ENCODE data around the gene NCK1. TPM values are rescaled to one million over a fixed set of nuclear protein-coding genes. Genes with fewer than 3 reads are reported as not detected.
"Not testable (repeated sequence)": the region's sequence is repeated elsewhere in the genome, so short reads cannot be mapped to it uniquely, and the experiment has no call there.

Gene NCK1
- total RNA-seq, 1 experiment from 2014 or later = 15.3 TPM

DNA sequence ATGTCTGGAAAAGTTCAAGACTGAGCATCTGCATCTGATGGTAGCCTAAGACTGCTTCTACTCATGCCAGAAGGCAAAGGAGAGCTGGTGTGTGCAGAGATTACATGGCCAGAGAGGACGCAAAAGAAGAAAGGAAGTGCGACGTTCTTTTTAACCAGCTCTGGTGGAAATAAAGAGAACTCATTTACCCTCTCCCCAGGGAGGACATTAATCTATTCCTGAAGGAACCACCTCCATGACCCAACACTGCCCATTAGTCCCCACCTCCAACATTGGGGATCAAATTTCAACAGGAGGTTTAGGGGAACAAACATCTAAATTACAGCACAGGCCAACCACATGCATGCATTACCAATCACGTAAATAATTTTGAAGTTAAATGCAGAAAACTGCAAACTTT lies 1.5 kb upstream of the NCK1 start:
- BruUV-seq (replicated peaks) = no TSS peak
- Histone ChIP-seq H3K27ac (ENCODE audit: low read length) (no peak overlapping the region), H3K9ac (ENCODE audit: low read length) (no peak overlapping the region), H3K4me1 (ENCODE audit: insufficient read depth, low read length) (peaks cover 14% of the 10 kb centered on the region), H3K27me3 (ENCODE audit: low read length) (no peaks in the 10 kb centered on the region), H3F3A (ENCODE audit: low read length, unreplicated experiment) (no peaks in the 10 kb centered on the region), H3K4me3 (ENCODE audit: low read length) (peak overlapping the region; percentile 94), H3K79me2 (ENCODE audit: low read length) (peaks cover 49% of the 10 kb centered on the region), H3K9me3 (ENCODE audit: low read length) (no peaks in the 10 kb centered on the region), H3K36me3 (ENCODE audit: low read depth, low read length) (no peaks in the 10 kb centered on the region), H3K4me2 (ENCODE audit: low read length) (peak overlapping the region; percentile 98), H2AFZ (ENCODE audit: low read length) (no peak overlapping the region), H4K20me1 (ENCODE audit: low read length) (no peaks in the 10 kb centered on the region), H3K9me2 (replicated peaks; ENCODE audit: low read length) (no peaks in the 10 kb centered on the region)
- ChIA-PET POLR2A (ENCODE audit: unreplicated experiment) (no interaction called here), CTCF (no interaction called here)
- ATAC-seq (no peak), DNase-seq (no peak)
- intact Hi-C loops (cut with micrococcal nuclease) = loop anchor here (10.0 kb wide), 1 partner anchor 74 kb away; no protein-coding TSS in a partner anchor
- TF ChIP-seq EZH2phosphoT487 (IDR thresholded peaks at IDR 0.05; ENCODE audit: borderline replicate concordance, low read length) = no peak
- TF ChIP-seq EZH2 (IDR thresholded peaks at IDR 0.05; ENCODE audit: low read length, unreplicated experiment) = no peak
- TF ChIP-seq, protein P1, sequence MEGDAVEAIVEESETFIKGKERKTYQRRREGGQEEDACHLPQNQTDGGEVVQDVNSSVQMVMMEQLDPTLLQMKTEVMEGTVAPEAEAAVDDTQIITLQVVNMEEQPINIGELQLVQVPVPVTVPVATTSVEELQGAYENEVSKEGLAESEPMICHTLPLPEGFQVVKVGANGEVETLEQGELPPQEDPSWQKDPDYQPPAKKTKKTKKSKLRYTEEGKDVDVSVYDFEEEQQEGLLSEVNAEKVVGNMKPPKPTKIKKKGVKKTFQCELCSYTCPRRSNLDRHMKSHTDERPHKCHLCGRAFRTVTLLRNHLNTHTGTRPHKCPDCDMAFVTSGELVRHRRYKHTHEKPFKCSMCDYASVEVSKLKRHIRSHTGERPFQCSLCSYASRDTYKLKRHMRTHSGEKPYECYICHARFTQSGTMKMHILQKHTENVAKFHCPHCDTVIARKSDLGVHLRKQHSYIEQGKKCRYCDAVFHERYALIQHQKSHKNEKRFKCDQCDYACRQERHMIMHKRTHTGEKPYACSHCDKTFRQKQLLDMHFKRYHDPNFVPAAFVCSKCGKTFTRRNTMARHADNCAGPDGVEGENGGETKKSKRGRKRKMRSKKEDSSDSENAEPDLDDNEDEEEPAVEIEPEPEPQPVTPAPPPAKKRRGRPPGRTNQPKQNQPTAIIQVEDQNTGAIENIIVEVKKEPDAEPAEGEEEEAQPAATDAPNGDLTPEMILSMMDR (conservative IDR thresholded peaks at IDR 0.05; ENCODE audit: low read depth, low read length) = no peak

DNA sequence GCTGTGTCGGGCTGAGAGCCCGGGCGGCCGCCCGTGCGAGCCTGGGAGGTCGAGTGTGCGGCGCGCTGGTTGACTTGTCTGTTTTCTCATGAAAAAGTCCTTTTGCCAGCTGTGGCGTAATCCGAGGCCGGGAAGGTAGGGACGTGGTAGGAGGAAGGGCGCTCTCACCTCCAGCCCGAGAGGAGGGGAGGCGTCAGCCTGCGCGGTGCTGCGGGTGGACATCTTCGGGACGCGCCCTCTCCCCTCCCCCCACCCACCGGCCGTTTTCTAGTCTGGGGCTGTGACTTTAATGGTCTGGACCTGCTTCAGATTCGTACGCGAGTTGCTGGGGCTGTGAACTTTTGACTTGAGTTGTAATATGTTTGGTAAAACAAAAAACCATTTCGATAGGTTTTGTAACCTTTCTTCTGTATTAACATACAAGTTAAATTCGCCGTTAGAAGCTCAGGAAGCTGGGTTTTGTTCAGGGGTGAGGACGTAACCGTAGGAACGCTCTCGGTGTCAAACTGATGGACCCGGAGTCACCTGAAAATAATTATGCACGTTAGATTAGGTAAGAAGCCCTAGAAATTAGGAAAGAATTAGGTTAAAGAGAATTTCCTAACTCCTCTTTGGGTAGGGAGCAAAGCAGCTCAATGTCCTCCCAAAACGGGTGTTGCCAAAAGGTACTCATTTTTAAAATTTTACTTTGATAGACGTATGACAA lies 762 bp downstream of the NCK1 start:
- peaks cover 67% of the 10 kb centered on the region for H3K79me2 ChIP-seq (ENCODE audit: low read length)
- peak overlapping the region; percentile 91 for H3K9ac ChIP-seq (ENCODE audit: low read length)
- peaks cover 14% of the 10 kb centered on the region for H3K4me1 ChIP-seq (ENCODE audit: insufficient read depth, low read length)
- intact Hi-C loops (cut with micrococcal nuclease) = loop anchor here (1.0 to 10.0 kb wide), 3 partner anchors 44 to 110 kb away; partner anchors contain the start of gene STAG1
- H4K20me1 ChIP-seq (ENCODE audit: low read length) = no peaks in the 10 kb centered on the region
- no peaks in the 10 kb centered on the region for H3K27me3 ChIP-seq (ENCODE audit: low read length)
- H3K36me3 ChIP-seq (ENCODE audit: low read depth, low read length) = no peaks in the 10 kb centered on the region
- H3K9me2 ChIP-seq (replicated peaks; ENCODE audit: low read length) = no peaks in the 10 kb centered on the region
- peak overlapping the region; percentile 94 for H3K4me3 ChIP-seq (ENCODE audit: low read length)
- peak; percentile 37 for ATAC-seq
- no peaks in the 10 kb centered on the region for H3K9me3 ChIP-seq (ENCODE audit: low read length)
- no peaks in the 10 kb centered on the region for H3F3A ChIP-seq (ENCODE audit: low read length, unreplicated experiment)
- DNase-seq = peak; percentile 54
- H3K27ac ChIP-seq (ENCODE audit: low read length) = peak overlapping the region; percentile 76
- POLR2A ChIA-PET (ENCODE audit: unreplicated experiment) = interaction anchor here (0.7 kb wide), 1 partner anchor 110 kb away, joined by 3 read pairs; no protein-coding TSS in a partner anchor
- H3K4me2 ChIP-seq (ENCODE audit: low read length) = peak overlapping the region; percentile 81
- peak overlapping the region; percentile 95 for H2AFZ ChIP-seq (ENCODE audit: low read length)
- TF ChIP-seq EZH2 (IDR thresholded peaks at IDR 0.05; ENCODE audit: low read length, unreplicated experiment) (no peak), EZH2phosphoT487 (IDR thresholded peaks at IDR 0.05; ENCODE audit: borderline replicate concordance, low read length) (no peak)
- TF ChIP-seq, protein P1 (conservative IDR thresholded peaks at IDR 0.05; ENCODE audit: low read depth, low read length) = no peak
- BruUV-seq (replicated peaks) = TSS peak; percentile 75
- CTCF ChIA-PET = interaction anchor here (1.2 kb wide), 1 partner anchor 110 kb away, joined by 5 read pairs; the partner anchor contains the start of gene STAG1

DNA sequence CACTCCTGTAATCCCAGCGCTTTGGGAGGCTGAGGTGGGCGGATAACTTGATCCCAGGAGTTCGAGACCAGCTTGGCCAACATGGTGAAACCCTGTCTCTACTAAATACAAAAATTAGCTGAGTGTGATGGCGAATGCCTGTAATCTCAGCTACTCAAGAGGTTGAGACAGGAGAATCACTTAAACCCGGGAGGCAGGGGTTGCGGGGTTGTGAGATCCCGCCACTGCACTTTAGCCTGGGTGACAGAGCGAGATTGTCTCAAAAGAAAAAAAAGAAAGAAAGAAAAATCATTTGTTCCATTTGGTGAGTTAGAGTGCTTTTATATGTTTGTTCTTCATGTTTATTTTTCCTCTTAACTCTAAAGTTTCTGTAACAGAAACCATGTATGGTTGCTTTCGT lies 7.3 kb downstream of the NCK1 start:
- POLR2A ChIA-PET (ENCODE audit: unreplicated experiment) = no interaction called here
- no TSS peak for BruUV-seq (replicated peaks)
- no peaks in the 10 kb centered on the region for H4K20me1 ChIP-seq (ENCODE audit: low read length)

DNA sequence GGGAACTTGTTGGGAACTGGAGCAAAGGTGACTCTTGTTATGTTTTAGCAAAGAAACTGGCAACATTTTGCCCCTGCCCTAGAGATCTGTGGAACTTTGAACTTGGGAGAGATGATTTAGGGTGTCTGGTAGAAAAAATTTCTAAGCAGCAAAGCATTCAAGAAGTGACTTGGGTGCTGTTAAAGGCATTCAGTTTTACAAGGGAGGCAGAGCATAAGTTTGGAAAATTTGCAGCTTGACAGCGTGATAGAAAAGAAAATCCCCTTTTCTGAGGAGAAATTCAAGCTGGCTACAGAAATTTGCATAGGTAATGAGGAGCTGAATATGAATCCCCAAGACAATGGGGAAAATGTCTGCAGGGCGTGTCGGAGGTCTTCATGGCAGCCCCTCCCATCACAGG lies 10.2 kb downstream of the NCK1 start:
- H3K4me3 ChIP-seq (ENCODE audit: low read length); H3K4me2 ChIP-seq (ENCODE audit: low read length); H3F3A ChIP-seq (ENCODE audit: low read length, unreplicated experiment); BruUV-seq (replicated peaks); ATAC-seq; H3K9ac ChIP-seq (ENCODE audit: low read length); H3K9me3 ChIP-seq (ENCODE audit: low read length); H3K27me3 ChIP-seq (ENCODE audit: low read length); H3K27ac ChIP-seq (ENCODE audit: low read length); POLR2A ChIA-PET (ENCODE audit: unreplicated experiment); H3K9me2 ChIP-seq (replicated peaks; ENCODE audit: low read length); intact Hi-C loops (cut with micrococcal nuclease); DNase-seq; H4K20me1 ChIP-seq (ENCODE audit: low read length); H3K36me3 ChIP-seq (ENCODE audit: low read depth, low read length); H3K4me1 ChIP-seq (ENCODE audit: insufficient read depth, low read length); H2AFZ ChIP-seq (ENCODE audit: low read length): not testable (repeated sequence)
- CTCF ChIA-PET = interaction anchor here (0.6 kb wide), 1 partner anchor 142 kb away, joined by 5 read pairs; no protein-coding TSS in a partner anchor
- H3K79me2 ChIP-seq (ENCODE audit: low read length) = peaks cover 85% of the 10 kb centered on the region

More for the DNA sequence above, 7.3 kb downstream of the NCK1 start:
- H3K36me3 ChIP-seq (ENCODE audit: low read depth, low read length) = peaks cover 3% of the 10 kb centered on the region; the same call in 1 of the 2 replicates
- H3K4me1 ChIP-seq (ENCODE audit: insufficient read depth, low read length) = no peaks in the 10 kb centered on the region
- H3K9ac ChIP-seq (ENCODE audit: low read length) = no peak overlapping the region
- CTCF ChIA-PET = no interaction called here
- ATAC-seq (no peak), DNase-seq (no peak)
- no peak overlapping the region for H2AFZ ChIP-seq (ENCODE audit: low read length)
- H3K9me2 ChIP-seq (replicated peaks; ENCODE audit: low read length) = no peaks in the 10 kb centered on the region
- intact Hi-C loops (cut with micrococcal nuclease) = loop anchor here (1.0 to 10.0 kb wide), 2 partner anchors 22 to 66 kb away; no protein-coding TSS in a partner anchor
- H3F3A ChIP-seq (ENCODE audit: low read length, unreplicated experiment) = no peaks in the 10 kb centered on the region
- H3K4me3 ChIP-seq (ENCODE audit: low read length) = no peak overlapping the region
- peaks cover 94% of the 10 kb centered on the region for H3K79me2 ChIP-seq (ENCODE audit: low read length)
- H3K9me3 ChIP-seq (ENCODE audit: low read length) = no peaks in the 10 kb centered on the region
- no peak overlapping the region for H3K27ac ChIP-seq (ENCODE audit: low read length)
- no peaks in the 10 kb centered on the region for H3K27me3 ChIP-seq (ENCODE audit: low read length)
- TF ChIP-seq EZH2 (IDR thresholded peaks at IDR 0.05; ENCODE audit: low read length, unreplicated experiment) = no peak
- no peak for TF ChIP-seq EZH2phosphoT487 (IDR thresholded peaks at IDR 0.05; ENCODE audit: borderline replicate concordance, low read length)
- TF ChIP-seq, protein P1 (conservative IDR thresholded peaks at IDR 0.05; ENCODE audit: low read depth, low read length) = no peak
- H3K4me2 ChIP-seq (ENCODE audit: low read length) = no peak overlapping the region

Data from PC-3 (cell line).